NCI-H1105 treated with DMSO at 0.1 percent for 48 hours (cell line): ENCODE data around the gene ZNF200.
"Not testable (repeated sequence)": the region's sequence is repeated elsewhere in the genome, so short reads cannot be mapped to it uniquely, and the experiment has no call there.

ENCODE experiments used
- DNase-seq: peaks from one replicate; lab custom pipeline; 2025; lab: John Stamatoyannopoulos, UW

ZNF200 gene, protein sequence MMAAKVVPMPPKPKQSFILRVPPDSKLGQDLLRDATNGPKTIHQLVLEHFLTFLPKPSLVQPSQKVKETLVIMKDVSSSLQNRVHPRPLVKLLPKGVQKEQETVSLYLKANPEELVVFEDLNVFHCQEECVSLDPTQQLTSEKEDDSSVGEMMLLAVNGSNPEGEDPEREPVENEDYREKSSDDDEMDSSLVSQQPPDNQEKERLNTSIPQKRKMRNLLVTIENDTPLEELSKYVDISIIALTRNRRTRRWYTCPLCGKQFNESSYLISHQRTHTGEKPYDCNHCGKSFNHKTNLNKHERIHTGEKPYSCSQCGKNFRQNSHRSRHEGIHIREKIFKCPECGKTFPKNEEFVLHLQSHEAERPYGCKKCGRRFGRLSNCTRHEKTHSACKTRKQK

DNA sequence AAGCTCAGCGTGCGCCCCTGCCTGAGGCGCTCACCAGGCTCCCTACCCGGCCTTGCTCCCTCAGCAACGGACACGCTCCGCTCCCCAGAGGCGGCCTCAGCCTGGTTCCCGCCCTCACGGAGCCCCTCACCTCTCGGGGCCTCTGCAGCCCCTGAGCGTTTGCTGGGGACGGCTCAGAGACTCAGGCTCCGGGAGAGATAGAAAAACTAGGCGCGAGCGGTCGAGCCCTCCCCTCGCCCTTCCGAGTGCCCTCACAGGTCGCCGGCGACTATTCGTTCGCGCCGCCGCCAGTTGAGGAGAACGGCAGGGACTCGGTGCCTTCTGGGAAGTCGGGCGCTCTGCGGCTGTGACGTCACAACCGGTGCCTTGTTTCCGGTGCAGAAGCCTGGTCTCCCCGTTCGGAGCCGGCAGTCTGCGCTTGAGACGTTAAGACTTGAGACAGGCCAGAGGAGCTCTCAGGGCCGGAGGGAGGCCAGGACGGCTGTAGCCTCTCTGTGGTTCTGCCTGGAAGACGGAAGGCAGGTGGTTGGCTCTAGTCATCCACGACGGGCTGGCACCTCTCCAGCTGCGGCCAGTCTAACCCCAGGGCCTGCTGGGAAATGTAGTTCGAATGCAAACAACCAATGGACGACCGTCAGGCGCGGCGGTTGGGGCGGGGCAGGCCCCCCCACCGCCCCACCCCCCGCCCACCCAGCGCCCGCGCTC lies at the start of gene ZNF200:
TSS of gene ZNF200 (minus strand) at position 302 of the 705 bp plus-strand sequence. CDS start 1,403 bp downstream, outside the sequence.
- peak; percentile 86 for DNase-seq

DNA sequence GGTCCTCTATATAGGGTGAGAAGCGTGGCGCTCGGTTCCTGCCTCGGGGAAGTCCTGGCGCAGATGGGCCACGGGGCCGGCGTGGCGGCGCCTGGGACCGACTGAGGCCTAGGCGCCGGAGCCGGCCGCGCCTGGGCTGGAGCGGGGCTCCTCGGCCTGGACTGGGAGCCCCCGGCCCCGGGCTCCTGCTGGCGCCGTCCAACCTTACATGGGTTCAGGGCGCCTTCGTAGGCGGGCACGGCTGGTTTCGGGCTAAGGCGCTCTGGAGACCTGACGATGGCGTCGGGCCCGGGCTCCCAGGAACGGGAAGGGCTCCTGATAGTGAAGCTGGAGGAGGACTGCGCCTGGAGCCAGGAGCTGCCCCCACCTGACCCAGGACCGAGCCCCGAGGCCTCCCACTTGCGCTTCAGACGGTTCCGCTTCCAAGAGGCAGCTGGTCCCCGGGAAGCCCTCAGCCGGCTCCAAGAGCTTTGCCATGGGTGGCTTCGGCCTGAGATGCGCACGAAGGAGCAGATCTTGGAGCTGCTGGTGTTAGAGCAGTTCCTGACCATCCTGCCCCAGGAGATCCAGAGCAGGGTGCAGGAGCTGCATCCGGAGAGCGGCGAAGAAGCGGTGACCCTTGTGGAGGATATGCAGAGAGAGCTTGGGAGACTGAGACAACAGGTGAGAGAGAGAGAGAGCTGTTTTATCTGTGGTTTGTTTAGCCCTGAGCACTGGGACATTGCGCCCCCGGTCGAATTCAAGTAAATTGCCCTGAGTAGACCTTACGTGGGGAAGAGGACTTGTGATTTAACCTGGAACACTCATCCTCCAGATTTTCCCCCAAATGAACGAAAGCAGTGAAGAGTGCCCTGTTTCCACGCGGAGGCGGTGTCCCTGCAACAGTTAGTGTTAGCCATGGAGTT lies 48.8 kb upstream of the ZNF200 start:
- DNase-seq, result no peak

DNA sequence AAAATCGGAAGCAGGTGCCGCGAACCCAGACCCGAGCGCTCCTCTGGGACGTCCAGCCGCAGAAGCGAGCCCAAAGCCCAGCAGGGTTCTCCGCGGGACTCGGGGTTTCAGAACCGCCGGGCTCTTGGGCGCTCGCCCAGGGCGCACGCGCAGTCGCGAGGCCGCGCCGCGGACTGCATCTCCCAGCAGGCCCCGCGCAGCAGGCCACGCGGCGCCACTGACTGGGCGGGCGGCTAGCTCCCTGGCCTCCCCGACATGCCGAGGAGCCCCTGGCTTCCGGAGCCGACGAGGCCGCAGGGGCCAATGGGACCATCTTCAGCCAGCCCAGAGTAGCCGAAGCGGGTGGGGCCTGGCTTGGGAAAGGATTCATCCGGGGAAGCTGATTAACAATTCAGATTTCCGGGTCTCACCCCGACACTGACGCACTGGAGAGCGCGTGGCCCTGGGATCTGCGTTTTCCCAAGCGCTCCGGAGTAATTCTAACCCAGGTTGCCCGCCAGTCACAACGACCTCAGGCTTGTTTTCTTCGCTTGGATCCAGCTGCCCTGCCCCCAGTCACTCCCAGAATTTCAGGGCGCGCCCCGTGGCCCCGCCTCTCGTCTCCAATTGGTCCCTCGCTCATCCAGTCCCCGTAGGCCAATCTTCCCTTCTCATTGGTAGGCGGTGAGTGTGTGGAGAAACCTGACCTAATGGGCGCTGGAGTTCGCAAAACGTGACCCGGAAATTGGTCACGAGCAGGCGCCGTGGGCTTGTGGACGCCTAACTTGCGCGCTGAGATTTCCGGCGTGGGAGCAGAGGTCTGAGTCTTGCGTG lies 48.0 kb upstream of the ZNF200 start, which contains the start of gene ZNF263:
TSS of gene ZNF263 (plus strand) at position 762 of the 813 bp plus-strand sequence. CDS start 328 bp downstream, outside the sequence.
- DNase-seq, result peak; percentile 91

DNA sequence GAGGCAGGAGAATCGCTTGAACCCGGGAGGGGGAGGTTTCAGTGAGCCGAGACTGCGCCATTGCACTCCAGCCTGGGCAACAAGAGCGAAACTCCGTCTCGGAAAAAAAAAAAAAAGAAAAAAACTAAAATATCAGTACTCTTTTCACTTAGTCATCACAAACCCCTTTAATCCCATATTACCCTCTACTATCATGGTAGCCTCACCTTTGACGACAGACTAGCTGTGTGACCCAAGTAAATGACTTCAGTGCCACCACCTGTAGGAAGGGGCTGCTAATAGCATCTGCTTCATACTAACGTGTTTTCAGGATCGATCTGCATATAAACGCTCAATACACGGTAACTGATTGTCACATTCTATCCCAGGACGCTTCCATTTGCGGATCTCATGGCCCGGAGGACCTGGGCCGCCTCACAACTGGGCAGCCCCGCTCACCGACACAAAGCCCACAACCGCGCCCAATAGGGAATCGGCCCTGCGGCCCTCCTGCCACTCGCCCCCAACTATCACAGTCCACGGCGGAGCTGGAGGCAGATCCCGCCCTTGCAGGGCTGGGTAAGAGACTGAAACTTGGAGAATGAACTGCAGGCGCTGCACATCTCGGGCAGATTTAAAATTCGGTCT lies 47.3 kb upstream of the ZNF200 start:
- peak; percentile 67 for DNase-seq

DNA sequence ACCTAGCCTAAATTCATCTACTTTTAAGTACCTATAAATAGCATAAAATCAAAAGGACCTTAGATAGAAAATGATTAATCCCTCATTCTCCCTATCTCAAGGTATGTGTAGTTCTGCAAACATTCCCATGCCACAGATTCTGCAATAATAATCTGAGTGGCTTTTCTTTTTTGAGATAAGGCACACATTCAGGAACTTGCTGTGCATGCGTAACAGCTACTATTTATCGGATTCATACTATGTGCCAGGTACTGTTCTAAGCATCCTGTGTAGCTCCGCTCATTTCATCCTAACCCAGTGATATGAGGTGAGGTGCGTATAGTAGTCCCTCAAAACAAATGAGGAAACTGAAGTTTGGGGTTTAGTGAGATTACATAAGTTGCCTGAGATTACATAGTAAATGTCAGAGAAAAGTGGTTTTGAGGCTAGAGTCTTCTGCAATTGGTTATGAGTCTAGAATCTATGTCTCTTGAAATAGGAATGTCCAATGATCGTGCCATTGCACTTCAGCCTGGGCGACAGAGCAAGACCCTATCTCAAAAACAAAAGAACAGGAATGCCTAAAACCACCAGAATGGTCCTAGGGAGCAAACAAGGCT lies 46.4 kb upstream of the ZNF200 start:
- no peak for DNase-seq

DNA sequence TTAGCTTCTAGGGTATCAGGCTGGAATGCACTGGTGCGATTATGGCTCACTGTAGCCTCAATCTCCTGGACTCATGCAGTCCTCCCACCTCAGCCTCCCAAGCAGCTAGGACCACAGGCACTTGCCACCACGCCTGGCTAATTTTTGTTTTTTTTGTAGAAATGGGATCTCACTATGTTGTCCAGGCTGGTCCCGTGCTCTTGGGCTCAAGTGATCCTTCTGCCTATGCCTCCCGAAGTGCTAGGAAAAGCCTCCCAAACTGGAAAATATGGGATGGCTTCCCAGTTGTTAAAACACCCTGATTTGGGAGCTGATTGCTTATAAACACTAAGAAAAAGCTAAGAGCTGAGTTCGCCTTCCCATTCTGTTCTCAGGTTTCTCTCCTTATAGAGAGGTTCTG lies 41.7 kb upstream of the ZNF200 start:
- DNase-seq, result no peak

DNA sequence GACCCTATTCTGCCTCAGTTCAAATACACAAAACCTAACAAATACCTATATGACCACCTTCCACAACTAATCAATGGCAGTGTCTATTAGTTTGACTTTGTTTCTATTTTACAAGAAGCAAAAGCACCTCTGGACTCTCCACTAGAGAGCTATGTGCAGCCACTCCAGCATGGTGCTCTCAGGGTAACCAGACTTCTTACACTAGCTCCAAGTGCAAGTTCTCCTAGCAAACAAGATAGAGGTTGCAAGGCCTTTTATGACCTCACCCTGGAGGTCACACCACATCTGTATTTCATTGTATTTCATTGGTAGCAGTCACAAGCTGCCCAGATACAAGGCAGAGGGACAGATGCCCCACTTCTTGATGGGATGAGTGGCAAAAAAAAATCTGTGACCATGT lies 40.0 kb upstream of the ZNF200 start:
- no peak for DNase-seq

DNA sequence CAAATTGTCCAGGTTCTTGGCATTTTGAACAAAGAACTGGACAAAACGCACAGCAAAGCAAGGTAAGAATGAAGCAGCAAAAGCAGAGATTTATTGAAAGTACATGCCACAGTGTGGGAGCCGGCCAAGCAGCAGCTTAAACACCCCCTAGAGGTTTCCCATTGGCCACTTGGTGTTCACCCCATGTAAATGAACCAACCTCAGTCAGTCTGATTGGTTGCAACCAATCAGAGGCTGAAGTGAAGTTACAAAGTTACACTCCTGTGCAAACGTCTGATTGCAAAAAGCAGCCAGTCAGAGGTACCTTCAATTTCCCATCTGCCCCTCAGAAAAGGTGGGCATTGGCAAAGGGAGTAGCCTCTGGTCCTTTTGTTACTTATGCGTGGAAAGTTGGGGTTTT lies 39.5 kb upstream of the ZNF200 start:
- DNase-seq, result no peak

DNA sequence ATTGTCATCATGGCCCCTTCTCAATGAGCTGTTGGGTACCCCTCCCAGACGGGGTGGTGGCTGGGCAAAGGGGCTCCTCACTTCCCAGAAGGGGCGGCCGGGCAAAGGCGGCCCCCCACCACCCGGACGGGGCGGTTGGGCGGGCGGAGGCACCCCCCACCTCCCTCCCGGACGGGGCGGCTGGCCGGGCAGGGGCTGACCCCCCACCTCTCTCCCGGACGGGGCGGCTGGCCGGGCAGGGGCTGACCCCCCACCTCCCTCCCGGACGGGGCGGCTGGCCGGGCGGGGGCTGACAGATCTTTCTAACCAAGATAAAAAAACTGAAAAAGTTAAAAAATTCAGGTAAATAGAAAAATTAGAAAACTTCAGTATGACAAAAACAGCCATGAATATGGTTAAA lies 36.3 kb upstream of the ZNF200 start:
- not testable (repeated sequence) for DNase-seq

DNA sequence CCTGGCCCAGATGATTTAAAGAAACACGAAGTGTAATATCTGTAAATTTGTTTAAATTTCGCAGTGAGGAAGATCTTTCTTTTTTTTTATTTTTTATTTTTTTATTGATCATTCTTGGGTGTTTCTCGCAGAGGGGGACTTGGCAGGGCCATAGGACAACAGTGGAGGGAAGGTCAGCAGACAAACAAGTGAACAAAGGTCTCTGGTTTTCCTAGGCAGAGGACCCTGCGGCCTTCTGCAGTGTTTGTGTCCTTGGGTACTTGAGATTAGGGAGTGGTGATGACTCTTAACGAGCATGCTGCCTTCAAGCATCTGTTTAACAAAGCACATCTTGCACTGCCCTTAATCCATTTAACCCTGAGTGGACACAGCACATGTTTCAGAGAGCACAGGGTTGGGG lies 35.8 kb upstream of the ZNF200 start:
- not testable (repeated sequence) for DNase-seq

DNA sequence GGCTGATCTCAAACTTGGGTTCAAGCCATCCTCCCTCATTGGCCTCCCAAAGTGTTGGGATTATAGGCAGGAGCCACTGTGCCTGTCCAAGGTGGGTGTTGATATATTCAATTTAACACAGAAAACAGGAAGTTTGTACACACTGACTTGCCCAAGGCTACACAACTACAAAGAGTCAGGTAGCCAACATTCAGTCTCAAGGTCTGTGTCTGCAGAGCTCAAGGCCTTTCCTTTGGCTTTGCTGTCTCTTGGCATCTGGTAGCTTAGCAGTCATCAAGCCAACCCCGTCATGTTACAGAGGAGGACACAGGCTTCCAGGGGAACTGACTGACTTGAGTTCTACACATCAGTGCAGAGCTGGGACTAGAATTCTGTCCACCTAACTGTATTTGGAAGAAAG lies 33.3 kb upstream of the ZNF200 start:
- DNase-seq, result no peak

DNA sequence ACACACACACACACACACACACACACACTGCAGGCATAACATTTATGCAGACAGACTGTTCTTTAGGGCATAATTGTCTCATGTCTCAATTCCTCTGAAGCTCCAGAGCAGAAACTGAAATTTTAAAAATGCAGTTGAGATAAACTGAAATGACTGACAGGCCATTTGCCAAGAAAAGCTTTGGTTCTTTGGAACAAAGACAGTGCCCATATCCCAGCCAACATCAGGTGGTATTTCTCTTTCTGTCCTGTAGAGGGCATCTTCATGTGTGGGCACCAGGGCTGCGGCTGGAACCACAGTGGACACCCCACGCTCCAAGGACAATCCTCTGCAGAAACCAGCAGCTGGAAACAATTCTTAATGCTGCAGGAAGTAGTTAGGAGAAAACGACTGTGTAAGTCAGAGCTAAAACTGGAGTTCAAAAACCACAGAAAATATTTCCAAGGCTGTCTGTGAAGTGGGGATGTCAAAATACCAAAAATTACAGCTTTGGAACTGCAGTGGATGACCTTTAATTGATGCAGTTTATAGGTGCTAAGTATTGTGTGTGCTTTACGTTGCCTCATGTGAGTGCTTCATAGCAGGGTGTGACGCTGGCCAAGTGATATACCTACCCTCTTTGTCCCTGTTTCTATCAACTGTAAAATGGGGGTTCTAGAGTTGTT lies 32.0 kb upstream of the ZNF200 start:
- DNase-seq, result peak; percentile 45

DNA sequence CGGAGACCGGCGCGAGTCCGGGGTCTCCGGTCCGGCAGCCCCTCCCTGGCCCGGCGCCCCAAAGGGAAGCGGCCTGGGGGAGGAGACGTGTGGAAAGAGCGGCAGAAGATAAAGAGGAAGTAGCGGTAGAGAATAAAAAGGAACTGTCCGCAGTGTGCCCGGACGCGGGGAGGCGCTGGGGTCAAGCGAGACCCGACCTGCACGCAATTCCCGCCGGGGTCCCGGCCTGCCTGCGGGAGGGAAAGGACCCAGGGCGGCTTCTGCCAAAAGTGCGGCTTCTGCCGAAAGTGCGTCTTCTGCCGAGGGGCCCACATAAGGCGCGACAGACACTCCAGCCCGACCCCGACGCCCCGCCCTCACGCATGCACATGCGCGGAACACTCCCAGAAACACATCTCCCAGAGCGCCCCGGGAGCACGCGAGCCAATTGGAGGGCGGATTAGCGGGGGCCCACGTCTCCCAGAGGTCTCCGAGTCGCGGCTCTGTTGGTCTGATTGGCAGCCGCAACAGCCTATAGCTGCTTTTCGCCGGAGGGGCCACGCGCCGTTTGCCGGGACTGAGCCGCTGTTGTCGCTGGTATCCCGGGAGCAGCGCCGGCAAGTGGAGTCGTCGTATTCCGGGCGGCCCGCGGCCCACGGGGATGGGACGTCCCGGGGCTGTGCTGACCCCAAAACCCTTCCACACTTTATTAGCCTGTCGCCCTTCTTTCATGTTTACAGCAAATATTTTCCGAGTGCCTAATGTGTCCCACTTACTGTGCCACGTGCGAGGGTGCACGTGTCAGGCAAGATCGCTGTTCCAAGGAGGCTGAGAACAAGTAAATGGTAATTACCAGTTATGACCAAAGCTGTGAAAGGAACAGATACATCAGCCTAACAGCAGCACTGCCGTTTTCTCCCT lies 29.4 kb upstream of the ZNF200 start:
- DNase-seq, result peak; percentile 91

DNA sequence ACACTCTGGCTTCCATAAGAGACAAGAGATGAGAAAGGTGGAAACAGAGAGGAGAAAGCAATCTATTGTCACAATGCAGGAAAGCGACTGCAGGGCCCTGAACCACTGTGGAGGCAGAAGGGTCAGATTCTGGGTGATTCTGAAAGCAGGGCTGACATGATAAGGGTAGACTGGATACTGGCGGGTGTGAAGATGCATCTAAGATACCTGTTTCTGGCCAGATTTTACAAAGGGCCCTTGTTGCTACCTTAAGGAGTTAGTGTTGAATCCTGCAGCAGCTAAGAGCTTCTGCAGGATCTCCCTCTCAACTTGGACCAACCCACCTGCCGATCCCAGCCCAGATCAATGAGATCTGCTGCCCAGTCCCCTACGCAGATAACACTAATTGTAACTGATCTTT lies 27.6 kb upstream of the ZNF200 start:
- DNase-seq, result no peak

DNA sequence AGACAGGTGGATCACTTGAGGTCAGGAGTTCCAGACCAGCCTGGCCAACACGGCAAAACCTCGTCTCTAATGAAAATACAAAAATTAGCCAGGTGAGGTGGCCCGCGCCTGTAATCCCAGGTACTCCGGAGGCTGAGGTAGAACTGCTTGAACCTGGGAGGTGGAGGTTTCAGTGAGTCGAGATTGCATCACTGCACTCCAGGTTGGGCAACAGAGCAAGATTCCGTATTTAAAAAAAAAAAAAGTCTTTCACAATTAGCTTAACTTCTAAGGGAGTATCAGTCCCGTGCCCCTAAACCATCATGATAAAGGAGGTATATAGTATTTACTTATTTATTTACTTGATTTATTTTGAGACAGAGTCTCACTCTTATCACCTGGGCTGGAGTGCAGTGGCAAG lies 24.9 kb upstream of the ZNF200 start:
- DNase-seq, result no peak

DNA sequence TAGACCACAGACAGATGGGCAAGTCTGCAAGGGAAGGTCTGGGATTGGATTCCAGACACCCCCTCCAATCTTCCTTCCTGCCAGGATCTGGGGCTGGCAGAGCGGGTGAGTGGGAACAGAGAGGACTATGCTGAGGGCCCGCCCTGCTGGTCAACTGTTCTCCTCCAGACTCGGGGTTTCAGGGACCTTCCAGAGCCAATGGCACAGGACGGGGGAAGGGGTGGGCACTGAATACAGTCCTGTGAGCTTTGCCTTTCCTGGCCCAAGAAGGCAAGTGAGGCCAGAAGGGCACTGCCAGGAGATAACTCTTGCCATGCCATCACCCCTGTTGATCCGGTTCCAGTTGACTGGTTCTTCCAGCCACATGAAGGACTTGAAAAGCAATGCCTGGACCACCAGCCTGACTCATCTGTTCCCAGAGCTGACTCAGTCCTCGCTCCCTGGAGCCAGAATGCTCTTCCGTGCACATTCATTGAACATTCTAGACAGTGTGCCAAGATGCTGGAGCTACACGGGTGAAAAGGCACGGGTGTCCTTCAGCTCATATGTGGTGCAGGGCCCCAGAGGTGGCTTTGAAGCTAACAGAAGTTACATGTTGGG lies 22.0 kb upstream of the ZNF200 start:
- DNase-seq, result no peak

DNA sequence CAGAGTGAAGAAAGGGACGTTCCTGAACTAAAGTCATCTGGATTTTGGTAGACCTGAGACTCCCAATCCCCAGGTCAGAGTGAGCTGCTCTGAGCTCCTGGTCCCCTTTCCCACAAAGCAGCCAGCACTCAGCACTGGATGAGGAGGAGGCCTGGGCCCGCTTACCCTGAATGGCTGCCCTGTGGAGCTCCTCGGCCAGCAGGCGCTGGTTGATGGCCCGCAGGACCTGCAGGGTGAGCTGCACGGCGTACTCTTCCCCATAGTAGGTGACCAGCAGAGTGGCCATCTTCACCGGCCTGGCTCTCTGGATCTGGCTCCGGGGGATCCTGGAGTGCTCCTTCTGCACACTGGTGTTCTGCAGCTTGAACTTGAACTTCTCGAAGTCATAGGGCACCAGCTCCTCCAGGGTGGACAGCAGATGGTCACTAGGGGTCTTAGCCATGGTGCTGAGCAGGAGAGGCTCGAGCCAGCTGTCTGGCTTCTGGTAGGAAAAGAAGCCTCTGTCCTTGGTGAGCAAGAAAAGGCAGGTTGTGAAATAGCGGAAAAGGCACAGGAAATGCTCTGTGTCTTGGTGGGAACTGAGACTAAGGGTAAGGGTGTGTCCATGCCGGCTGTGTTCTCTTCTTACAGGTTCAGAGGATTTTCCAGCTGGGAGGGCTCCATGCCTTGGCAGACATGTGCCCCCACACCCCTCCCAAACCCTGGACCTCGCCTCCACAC lies 21.3 kb upstream of the ZNF200 start, which contains the start of gene MEFV:
TSS of gene MEFV (minus strand) at position 488 of the 720 bp plus-strand sequence. CDS start at position 442, 46 bp downstream.
- DNase-seq, result no peak

DNA sequence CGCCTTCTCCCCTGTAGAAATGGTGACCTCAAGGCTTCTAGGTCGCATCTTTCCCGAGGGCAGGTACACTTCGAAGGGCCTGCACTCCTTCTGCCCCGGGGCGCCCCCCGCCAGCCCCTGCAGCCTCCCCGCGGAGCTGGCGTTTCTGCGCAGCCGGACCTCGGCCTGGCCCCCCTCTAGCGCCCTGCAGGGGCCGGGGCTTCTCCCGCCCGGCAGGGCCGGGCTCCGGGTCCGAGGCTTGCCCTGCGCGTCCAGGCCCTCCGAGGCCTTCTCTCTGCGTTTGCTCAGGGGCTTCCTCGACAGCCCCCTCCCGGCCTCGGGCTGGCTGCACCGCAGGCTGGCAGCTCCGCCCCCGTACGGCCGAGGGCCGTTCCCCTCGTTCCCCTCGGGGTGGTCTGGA lies 19.4 kb upstream of the ZNF200 start:
- DNase-seq, result no peak
